HG03139 (cell line): ENCODE results near the gene MFN2.
"Not testable (repeated sequence)": the region's sequence is repeated elsewhere in the genome, so short reads cannot be mapped to it uniquely, and the experiment has no call there.

Experiments used
- ATAC-seq: cut with Tn5 transposase; IDR thresholded peaks from one replicate; pipeline ENCODE4 v1.9.1; 2021; ENCODE audit not compliant: unreplicated experiment

Gene MFN2

GRCh38 chr1:11997081-11997850 is 17.0 kb downstream of the MFN2 start:
- ATAC-seq: no peak

- ATAC-seq: no peak
Measured at GRCh38 chr1:11998636-11999035, 18.4 kb downstream of the MFN2 start.

GRCh38 chr1:11999236-11999635 is 19.0 kb downstream of the MFN2 start:
- ATAC-seq: no peak

GRCh38 chr1:12001249-12001917 is 21.1 kb downstream of the MFN2 start:
- ATAC-seq: no peak

GRCh38 chr1:12001996-12002493 is 21.8 kb downstream of the MFN2 start:
- ATAC-seq: no peak

- ATAC-seq: no peak
Measured at GRCh38 chr1:12003762-12004161, 23.5 kb downstream of the MFN2 start.

GRCh38 chr1:12005488-12006166 is 25.4 kb downstream of the MFN2 start:
- ATAC-seq: no peak

GRCh38 chr1:12006167-12006921 is 26.1 kb downstream of the MFN2 start:
- no peak for ATAC-seq

GRCh38 chr1:12007204-12007603 is 27.0 kb downstream of the MFN2 start:
- no peak for ATAC-seq

GRCh38 chr1:12008355-12008754 is 28.1 kb downstream of the MFN2 start:
- not testable (repeated sequence) for ATAC-seq

GRCh38 chr1:12009318-12009947 is 29.2 kb downstream of the MFN2 start:
- no peak for ATAC-seq

GRCh38 chr1:12010746-12011570 is 30.7 kb downstream of the MFN2 start:
- no peak for ATAC-seq

- no peak for ATAC-seq
Measured at GRCh38 chr1:12011998-12012397, 31.8 kb downstream of the MFN2 start.

- ATAC-seq: no peak
Measured at GRCh38 chr1:12012560-12013316, 32.5 kb downstream of the MFN2 start.

- no peak for ATAC-seq
Measured at GRCh38 chr1:12014141-12014991, 34.1 kb downstream of the MFN2 start.

GRCh38 chr1:12015001-12015491 is 34.8 kb downstream of the MFN2 start:
- no peak for ATAC-seq

- ATAC-seq: no peak
Measured at GRCh38 chr1:12015499-12015898, 35.3 kb downstream of the MFN2 start.

- no peak for ATAC-seq
Measured at GRCh38 chr1:12016182-12016581, 35.9 kb downstream of the MFN2 start.
